Cardiac fibroblast (primary cell): ENCODE data around the gene PSMB7.

Experiments
- DNase-seq, 2 donors: peaks; one replicate each; pipeline versions ENCODE4 v3.0.0 to v3.0.0-alpha.2; 2010; ENCODE audit warnings: low read depth in 2 of 2
- H3K4me3 ChIP-seq, 2 donors: replicated peaks in 1 of 2; 1 replicate in 1 of 2; 2 replicates in 1 of 2; pipeline ENCODE4 v1.5.1; 2011; ENCODE audit warnings: low read depth in 2 of 2, low read length in 2 of 2, mild to moderate bottlenecking in 2 of 2, moderate library complexity in 1 of 2
- CTCF ChIP-seq: IDR thresholded peaks from one replicate; pipeline ENCODE4 v1.5.1; 2011; ENCODE audit warnings: low read depth, mild to moderate bottlenecking, low read length, inconsistent platforms

Gene PSMB7

GRCh38 chr9:124443625-124444024, 28.4 kb upstream of the PSMB7 start:
- H3K4me3 ChIP-seq, result no peak overlapping the region
- DNase-seq, result no peak
- no peak for TF ChIP-seq CTCF

GRCh38 chr9:124442826-124443225, 27.6 kb upstream of the PSMB7 start:
- DNase-seq, result no peak
- no peak for TF ChIP-seq CTCF
- no peak overlapping the region for H3K4me3 ChIP-seq

GRCh38 chr9:124442379-124442778, 27.1 kb upstream of the PSMB7 start:
- TF ChIP-seq CTCF, result no peak
- no peak overlapping the region for H3K4me3 ChIP-seq
- DNase-seq, result no peak

- DNase-seq, result no peak
- no peak overlapping the region for H3K4me3 ChIP-seq
- TF ChIP-seq CTCF, result no peak
Measured at GRCh38 chr9:124441291-124441690, 26.0 kb upstream of the PSMB7 start.

- no peak overlapping the region for H3K4me3 ChIP-seq
- DNase-seq, result no peak
- TF ChIP-seq CTCF, result no peak
Measured at GRCh38 chr9:124440786-124441185, 25.5 kb upstream of the PSMB7 start.

DNA sequence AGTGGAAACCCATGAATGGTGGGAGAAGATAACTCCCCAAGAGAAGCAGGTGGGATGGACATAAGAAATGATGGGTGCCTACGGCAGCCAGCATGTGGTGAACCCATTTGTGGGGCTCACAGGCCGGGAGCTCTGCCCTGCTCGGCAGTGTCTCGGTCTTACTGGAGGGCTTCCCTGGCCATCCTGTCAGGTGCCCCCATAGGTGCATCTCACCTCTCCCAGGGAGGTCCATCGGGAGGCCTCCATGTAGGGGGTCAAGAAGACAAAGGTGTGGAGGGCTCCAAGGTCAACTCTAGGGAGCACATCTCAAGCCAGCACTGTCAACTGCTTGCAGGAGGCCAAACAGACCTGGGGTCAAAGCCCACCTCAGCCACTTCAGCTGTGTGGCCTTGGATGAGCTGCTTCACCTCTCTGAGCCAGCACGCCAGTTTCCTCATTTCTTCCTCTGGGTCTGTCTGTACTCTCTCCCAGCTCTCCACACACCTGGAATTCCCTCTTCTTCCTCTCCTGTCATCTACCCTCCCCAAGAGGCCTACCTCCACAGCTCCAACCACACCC, 24.5 kb upstream of the PSMB7 start:
- no peak overlapping the region for H3K4me3 ChIP-seq
- TF ChIP-seq CTCF, result no peak
- DNase-seq, result no peak

DNA sequence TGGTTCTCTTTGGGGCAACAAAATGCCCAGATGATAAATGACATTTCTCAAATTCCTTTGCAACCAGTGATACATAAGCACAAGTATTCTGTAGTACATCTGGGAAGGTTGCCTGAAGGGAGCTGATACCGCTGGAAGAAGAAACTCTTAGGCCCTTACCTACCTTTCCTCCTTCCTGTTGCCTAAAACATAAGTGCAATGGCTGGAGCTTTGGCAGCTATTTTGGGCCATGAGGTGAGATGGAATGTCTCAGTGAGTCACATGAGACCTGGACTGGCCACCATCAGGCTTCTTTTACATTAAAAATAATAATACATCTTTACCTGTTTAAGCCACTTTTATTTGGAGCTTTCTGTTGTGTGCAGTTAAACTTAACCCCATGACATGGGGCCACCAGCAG, 23.8 kb upstream of the PSMB7 start:
- H3K4me3 ChIP-seq, result no peak overlapping the region
- no peak for TF ChIP-seq CTCF
- DNase-seq, result no peak
